Adrenal gland (tissue), 5 donors: ENCODE measurements around the gene CCDC142.

ENCODE experiments used
- CTCF ChIP-seq, 6 experiments: fragments of 450-650 bp in 4 of 6; fragments of 200-600 bp in 2 of 6; sonication (generic) in 1 of 6; IDR thresholded peaks; 1 replicate in 5 of 6; 2 replicates in 1 of 6; pipeline versions ENCODE4 v1.5.1 to v1.8.0; 2016 to 2021; ENCODE audit warnings: antibody characterized with exemption in 6 of 6, mild to moderate bottlenecking in 2 of 6, moderate library complexity in 1 of 6
- POLR2A ChIP-seq, 2 donors: fragments of 450-650 bp; IDR thresholded peaks; one replicate each; pipeline ENCODE4 v1.6.1; 2017; ENCODE audit warnings: antibody characterized with exemption in 2 of 2, mild to moderate bottlenecking in 2 of 2, moderate library complexity in 1 of 2
- donor health status: DM: no; HTN: no; CAD: no.

GRCh38 chr2:74424139-74424992 lies 58.4 kb downstream of the CCDC142 start:
- TF ChIP-seq POLR2A (IDR thresholded peaks at IDR 0.05) (no peak), CTCF (IDR thresholded peaks at IDR 0.05) (no peak)
